Measurements from ENCODE around the gene GIMD1. TPM values are rescaled to one million over a fixed set of nuclear protein-coding genes. Genes with fewer than 3 reads are reported as not detected.

GIMD1 gene
- total RNA-seq, 4 donors from 2014 or later, result not detected

DNA sequence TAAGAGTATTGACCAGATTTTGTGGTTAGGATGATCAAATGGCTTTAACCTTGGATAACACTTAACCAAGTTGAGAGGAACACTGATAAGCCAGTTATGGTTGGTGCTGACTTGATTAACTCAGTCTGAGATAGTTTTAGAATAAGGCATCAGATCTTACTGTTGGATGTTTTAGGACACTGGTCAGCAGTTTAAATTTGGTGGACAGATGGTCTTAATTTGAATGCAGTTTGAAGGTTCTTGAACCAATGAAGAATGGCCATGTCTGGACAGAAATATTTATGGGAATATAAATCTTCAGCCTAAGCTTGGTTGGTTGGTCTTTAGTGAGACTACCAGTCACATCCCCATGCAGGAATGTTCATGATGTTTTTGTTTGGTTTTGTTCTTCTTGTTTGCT lies 2.6 kb upstream of the GIMD1 start:
- no peak for ATAC-seq
- H3K9me3 ChIP-seq, result no peaks in the 10 kb centered on the region

DNA sequence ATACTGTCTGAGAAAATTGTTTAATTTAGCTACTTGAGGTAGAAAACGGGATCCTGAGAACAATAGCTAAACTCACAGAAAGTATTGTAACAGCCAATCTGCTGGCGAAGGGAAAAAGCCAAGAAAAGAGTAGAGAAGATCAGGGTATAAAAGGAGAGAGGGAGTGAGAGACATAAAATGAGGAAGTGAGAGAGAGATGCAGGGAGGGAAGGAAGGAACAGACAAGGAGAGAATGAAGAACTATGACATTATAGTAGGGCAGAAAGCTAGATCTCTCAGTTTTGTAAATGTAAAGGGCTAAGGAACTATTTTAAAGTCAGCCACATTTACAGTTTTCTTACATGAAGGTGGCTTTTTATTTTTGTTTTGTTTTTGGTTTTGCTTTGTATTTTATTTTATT lies 1.6 kb upstream of the GIMD1 start:
- WGBS, 2 donors (ENCODE audit: low coverage in 1 of 2), result 55 to 56% methylated on average over 2 of the region's 2 CpGs
- Histone ChIP-seq H3K36me3 (no peaks in the 10 kb centered on the region), H3K4me1 (peaks cover 0 to 6% (median 0%) of the 10 kb centered on the region in 3 donors), H3K27ac (no peak overlapping the region), H3K27me3 (peaks cover 4% of the 10 kb centered on the region), H3K4me3 (no peak overlapping the region), H3K9me3 (no peaks in the 10 kb centered on the region)
- no peak for ATAC-seq
- no peak for TF ChIP-seq POLR2A (IDR thresholded peaks at IDR 0.05)
- no peak for TF ChIP-seq EP300 (IDR thresholded peaks at IDR 0.05)
- TF ChIP-seq, protein P1, sequence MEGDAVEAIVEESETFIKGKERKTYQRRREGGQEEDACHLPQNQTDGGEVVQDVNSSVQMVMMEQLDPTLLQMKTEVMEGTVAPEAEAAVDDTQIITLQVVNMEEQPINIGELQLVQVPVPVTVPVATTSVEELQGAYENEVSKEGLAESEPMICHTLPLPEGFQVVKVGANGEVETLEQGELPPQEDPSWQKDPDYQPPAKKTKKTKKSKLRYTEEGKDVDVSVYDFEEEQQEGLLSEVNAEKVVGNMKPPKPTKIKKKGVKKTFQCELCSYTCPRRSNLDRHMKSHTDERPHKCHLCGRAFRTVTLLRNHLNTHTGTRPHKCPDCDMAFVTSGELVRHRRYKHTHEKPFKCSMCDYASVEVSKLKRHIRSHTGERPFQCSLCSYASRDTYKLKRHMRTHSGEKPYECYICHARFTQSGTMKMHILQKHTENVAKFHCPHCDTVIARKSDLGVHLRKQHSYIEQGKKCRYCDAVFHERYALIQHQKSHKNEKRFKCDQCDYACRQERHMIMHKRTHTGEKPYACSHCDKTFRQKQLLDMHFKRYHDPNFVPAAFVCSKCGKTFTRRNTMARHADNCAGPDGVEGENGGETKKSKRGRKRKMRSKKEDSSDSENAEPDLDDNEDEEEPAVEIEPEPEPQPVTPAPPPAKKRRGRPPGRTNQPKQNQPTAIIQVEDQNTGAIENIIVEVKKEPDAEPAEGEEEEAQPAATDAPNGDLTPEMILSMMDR (IDR thresholded peaks at IDR 0.05), result no peak
- TF ChIP-seq POLR2AphosphoS5 (IDR thresholded peaks at IDR 0.05), result no peak

More for the DNA sequence above, 2.6 kb upstream of the GIMD1 start:
- Histone ChIP-seq H3K4me3 (no peak overlapping the region), H3K27ac (no peak overlapping the region), H3K36me3 (no peaks in the 10 kb centered on the region), H3K4me1 (peaks cover 0 to under 1% (median 0%) of the 10 kb centered on the region in 3 donors), H3K27me3 (peaks cover 4% of the 10 kb centered on the region)
- TF ChIP-seq POLR2AphosphoS5 (IDR thresholded peaks at IDR 0.05) (no peak), EP300 (IDR thresholded peaks at IDR 0.05) (no peak), POLR2A (IDR thresholded peaks at IDR 0.05) (no peak)
- TF ChIP-seq, protein P1 (IDR thresholded peaks at IDR 0.05), result no peak

- ATAC-seq, result no peak
- H3K27me3 ChIP-seq, result no peaks in the 10 kb centered on the region
- no peak overlapping the region for H3K27ac ChIP-seq
- H3K9me3 ChIP-seq, result no peaks in the 10 kb centered on the region
- TF ChIP-seq POLR2A (IDR thresholded peaks at IDR 0.05), result no peak
- TF ChIP-seq, protein P1 (IDR thresholded peaks at IDR 0.05), result peak; percentile 10 to 64 (median 40)
- WGBS, 2 donors (ENCODE audit: low coverage in 1 of 2), result 12 to 20% methylated on average over 5 to 6 of the region's 6 CpGs
- no peaks in the 10 kb centered on the region for H3K36me3 ChIP-seq
- H3K4me1 ChIP-seq, result peaks cover 0 to 6% (median 0%) of the 10 kb centered on the region in 3 donors
- no peak overlapping the region for H3K4me3 ChIP-seq
Measured at GRCh38 chr4:106369456-106370060, 980 bp upstream of the GIMD1 start.

DNA sequence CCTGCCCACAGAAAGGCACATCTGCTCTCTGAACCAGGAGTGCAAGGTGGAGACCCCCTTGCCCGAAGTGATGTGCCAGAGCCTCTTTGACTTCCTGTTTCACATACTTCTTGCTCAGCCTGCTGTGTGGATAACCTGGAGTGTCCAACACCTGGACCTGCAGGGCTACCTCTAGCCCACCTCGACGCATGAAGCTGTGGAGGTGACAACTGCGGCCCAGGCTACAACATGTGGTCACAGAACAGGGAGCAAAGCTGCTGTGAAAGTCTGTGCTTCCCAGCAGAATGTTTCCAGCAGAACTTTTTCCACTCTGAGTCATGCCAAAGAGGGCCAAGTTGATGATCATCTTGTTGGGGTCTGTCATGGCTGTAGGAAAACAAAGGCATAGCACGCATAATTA lies 1.5 kb downstream of the GIMD1 start:
- WGBS, 2 donors (ENCODE audit: low coverage in 1 of 2), result 77 to 100% methylated on average over 2 to 3 of the region's 5 CpGs
- Histone ChIP-seq H3K9me3 (no peaks in the 10 kb centered on the region), H3K27ac (no peak overlapping the region), H3K27me3 (no peaks in the 10 kb centered on the region), H3K36me3 (no peaks in the 10 kb centered on the region), H3K4me1 (peaks cover 0 to 6% (median 0%) of the 10 kb centered on the region in 3 donors), H3K4me3 (no peak overlapping the region)
- ATAC-seq, result no peak
- TF ChIP-seq POLR2A (IDR thresholded peaks at IDR 0.05) (no peak), POLR2AphosphoS5 (IDR thresholded peaks at IDR 0.05) (no peak), EP300 (IDR thresholded peaks at IDR 0.05) (no peak)
- TF ChIP-seq, protein P1 (IDR thresholded peaks at IDR 0.05), result no peak

- TF ChIP-seq EP300 (IDR thresholded peaks at IDR 0.05), result no peak
- no peak for TF ChIP-seq POLR2A (IDR thresholded peaks at IDR 0.05)
- TF ChIP-seq, protein P1 (IDR thresholded peaks at IDR 0.05), result no peak
- TF ChIP-seq POLR2AphosphoS5 (IDR thresholded peaks at IDR 0.05), result no peak
- H3K27me3 ChIP-seq, result no peaks in the 10 kb centered on the region
- peaks cover 0 to 6% (median 0%) of the 10 kb centered on the region in 3 donors for H3K4me1 ChIP-seq
- H3K4me3 ChIP-seq, result no peak overlapping the region
- ATAC-seq, result no peak
- no peaks in the 10 kb centered on the region for H3K36me3 ChIP-seq
- H3K27ac ChIP-seq, result no peak overlapping the region
- H3K9me3 ChIP-seq, result no peaks in the 10 kb centered on the region
Measured at GRCh38 chr4:106366026-106366425, 2.6 kb downstream of the GIMD1 start.

All from gastroesophageal sphincter (tissue), 4 donors.